ENCODE measurements around the gene TMEM33. TPM values are rescaled to one million over a fixed set of nuclear protein-coding genes. Genes with fewer than 3 reads are reported as not detected.

The TMEM33 gene
- total RNA-seq, result 38.6 and 49.3 TPM in 2 replicates

GRCh38 chr4:41934901-41935651 is at the start of gene TMEM33:
Gene TMEM33, plus strand, starts transcription at chr4:41935429. Its CDS starts 56 bp downstream, at chr4:41935485.

GRCh38 chr4:41981456-41981855 is 46.2 kb downstream of the TMEM33 start, which contains the start of gene DCAF4L1:
Gene DCAF4L1, plus strand, starts transcription at chr4:41981756. Its CDS starts 37 bp downstream, at chr4:41981793.

GRCh38 chr4:41990365-41991111 is 55.3 kb downstream of the TMEM33 start, which contains the start of gene SLC30A9:
Gene SLC30A9, plus strand, starts transcription at chr4:41990530. Its CDS starts 122 bp downstream, at chr4:41990652.

Other genes with a start within 250 kb of the TMEM33 start
- not detected in 2 replicates for gene PHOX2B, start 186.7 kb upstream of the TMEM33 start, total RNA-seq
- under 0.01 and 0.19 TPM in 2 replicates for gene DCAF4L1, start 46.3 kb downstream of the TMEM33 start, total RNA-seq
- 76.3 and 87.1 TPM in 2 replicates for gene SLC30A9, start 55.1 kb downstream of the TMEM33 start, total RNA-seq
- gene BEND4, start 217.2 kb downstream of the TMEM33 start, total RNA-seq, result not detected in 2 replicates

Data from regular cardiac myocyte (primary cell).